AG09309 (cell line): ENCODE results near the gene OR5AN1.
"Not testable (repeated sequence)": the region's sequence is repeated elsewhere in the genome, so short reads cannot be mapped to it uniquely, and the experiment has no call there.

Experiments used
- DNase-seq: peaks from one replicate; pipeline ENCODE4 v3.0.0-alpha.2; 2010; ENCODE audit warnings: low read depth
- H3K4me3 ChIP-seq: 2 replicates; pipeline ENCODE4 v1.5.1; 2011; ENCODE audit warnings: mild to moderate bottlenecking, low read depth, low read length, moderate library complexity; ENCODE audit not compliant: control insufficient read depth
- CTCF ChIP-seq: IDR thresholded peaks from 2 replicates; pipeline ENCODE4 v1.5.1; 2011; ENCODE audit warnings: mild to moderate bottlenecking, low read depth, low read length, inconsistent platforms; ENCODE audit not compliant: insufficient read depth, control insufficient read depth; ENCODE audit errors: missing control alignments

OR5AN1 gene

GRCh38 chr11:59358020-59358419, 675 bp upstream of the OR5AN1 start:
- DNase-seq, result no peak
- no peak overlapping the region for H3K4me3 ChIP-seq
- TF ChIP-seq CTCF, result no peak

GRCh38 chr11:59365232-59366018, 6.7 kb downstream of the OR5AN1 start:
- no peak for DNase-seq
- H3K4me3 ChIP-seq, result no peak overlapping the region
- no peak for TF ChIP-seq CTCF

GRCh38 chr11:59368238-59369022, 9.7 kb downstream of the OR5AN1 start:
- DNase-seq, result no peak
- no peak for TF ChIP-seq CTCF
- H3K4me3 ChIP-seq, result no peak overlapping the region

GRCh38 chr11:59372324-59372723, 13.6 kb downstream of the OR5AN1 start:
- H3K4me3 ChIP-seq, DNase-seq: not testable (repeated sequence)

- no peak for DNase-seq
- no peak for TF ChIP-seq CTCF
- H3K4me3 ChIP-seq, result no peak overlapping the region
Measured at GRCh38 chr11:59380263-59381059, 21.8 kb downstream of the OR5AN1 start.

GRCh38 chr11:59394186-59394585, 35.5 kb downstream of the OR5AN1 start:
- TF ChIP-seq CTCF, result no peak

More at GRCh38 chr11:59394186-59394585, 35.5 kb downstream of the OR5AN1 start:
- H3K4me3 ChIP-seq, result no peak overlapping the region
- DNase-seq, result no peak
